ENCODE results near the gene LRP1B. TPM values are rescaled to one million over a fixed set of nuclear protein-coding genes. Genes with fewer than 3 reads are reported as not detected.

LRP1B gene
- total and polyA plus RNA-seq, 2 donors (not counting 1 experiment from before 2014, with no cell fraction given), result not detected

DNA sequence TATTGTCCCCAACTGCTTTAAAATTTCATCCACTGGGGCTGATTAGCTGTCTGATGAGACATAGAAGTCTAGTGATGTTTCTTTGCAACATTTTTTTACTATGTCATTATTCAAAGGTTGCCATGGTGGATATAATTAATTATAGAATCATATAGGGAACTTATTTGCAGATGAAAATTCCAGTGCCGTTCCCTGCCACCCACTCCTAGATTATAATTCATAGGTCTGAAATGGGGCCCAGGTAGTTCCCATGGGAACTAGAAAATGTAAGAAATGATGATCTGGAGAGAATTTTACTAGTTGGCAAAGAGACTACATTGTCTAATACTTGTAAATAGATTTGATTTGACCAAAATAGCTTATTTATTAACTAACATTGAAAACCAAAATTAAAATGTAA is 1854.2 kb downstream of the LRP1B start:
- no peaks in the 10 kb centered on the region for H4K20me1 ChIP-seq (ENCODE audit: control insufficient read depth, insufficient read depth, low read length, poor library complexity, severe bottlenecking)
- H3K9ac ChIP-seq (ENCODE audit: low read length), result no peak overlapping the region
- intact Hi-C loops (cut with micrococcal nuclease), result no loop called here
- no peak overlapping the region for H2AFZ ChIP-seq (ENCODE audit: insufficient read depth, low read depth, low read length, poor library complexity, severe bottlenecking)
- H3K27ac ChIP-seq (ENCODE audit: low read length in 2 of 2), result no peak overlapping the region
- no peak for DNase-seq
- Mint-ChIP-seq H3K27ac (no peak overlapping the region), H3K4me1 (no peaks in the 10 kb centered on the region), H3K9me3 (ENCODE audit: insufficient read depth) (peaks cover 7% of the 10 kb centered on the region), H3K27me3 (no peaks in the 10 kb centered on the region), H3K4me3 (no peak overlapping the region)
- no peaks in the 10 kb centered on the region for H3K9me3 ChIP-seq (ENCODE audit: control extremely low read depth in 1 of 3, control insufficient read depth in 2 of 3, insufficient read depth in 1 of 3, low read length in 2 of 3)
- WGBS (ENCODE audit: insufficient coverage), result no CpG with 5 or more reads among the region's 1 CpG
- TF ChIP-seq EZH2 (IDR thresholded peaks at IDR 0.05; ENCODE audit: borderline replicate concordance, insufficient read depth, low read depth, low read length, poor library complexity, severe bottlenecking), result no peak
- TF ChIP-seq, protein P1, sequence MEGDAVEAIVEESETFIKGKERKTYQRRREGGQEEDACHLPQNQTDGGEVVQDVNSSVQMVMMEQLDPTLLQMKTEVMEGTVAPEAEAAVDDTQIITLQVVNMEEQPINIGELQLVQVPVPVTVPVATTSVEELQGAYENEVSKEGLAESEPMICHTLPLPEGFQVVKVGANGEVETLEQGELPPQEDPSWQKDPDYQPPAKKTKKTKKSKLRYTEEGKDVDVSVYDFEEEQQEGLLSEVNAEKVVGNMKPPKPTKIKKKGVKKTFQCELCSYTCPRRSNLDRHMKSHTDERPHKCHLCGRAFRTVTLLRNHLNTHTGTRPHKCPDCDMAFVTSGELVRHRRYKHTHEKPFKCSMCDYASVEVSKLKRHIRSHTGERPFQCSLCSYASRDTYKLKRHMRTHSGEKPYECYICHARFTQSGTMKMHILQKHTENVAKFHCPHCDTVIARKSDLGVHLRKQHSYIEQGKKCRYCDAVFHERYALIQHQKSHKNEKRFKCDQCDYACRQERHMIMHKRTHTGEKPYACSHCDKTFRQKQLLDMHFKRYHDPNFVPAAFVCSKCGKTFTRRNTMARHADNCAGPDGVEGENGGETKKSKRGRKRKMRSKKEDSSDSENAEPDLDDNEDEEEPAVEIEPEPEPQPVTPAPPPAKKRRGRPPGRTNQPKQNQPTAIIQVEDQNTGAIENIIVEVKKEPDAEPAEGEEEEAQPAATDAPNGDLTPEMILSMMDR (IDR thresholded peaks at IDR 0.05), result no peak
- no peak for ATAC-seq (ENCODE audit: low read depth)
- no peak overlapping the region for H3K4me2 ChIP-seq (replicated peaks; ENCODE audit: low read depth, low read length, poor library complexity, severe bottlenecking)
- H3K27me3 ChIP-seq (replicated peaks in 1 of 4; ENCODE audit: control extremely low read depth in 1 of 4, control insufficient read depth in 3 of 4, insufficient read depth in 4 of 4, low read length in 3 of 4), result no peaks in the 10 kb centered on the region
- H3K4me1 ChIP-seq (ENCODE audit: control insufficient read depth in 2 of 2, insufficient read depth in 2 of 2, low read length in 2 of 2), result no peaks in the 10 kb centered on the region
- no peaks in the 10 kb centered on the region for H3K79me2 ChIP-seq (ENCODE audit: control insufficient read depth, insufficient read depth, low read length)
- CTCF ChIA-PET, result no interaction called here
- H3K4me3 ChIP-seq (ENCODE audit: control extremely low read depth in 1 of 5, extremely low read depth in 1 of 5, insufficient read depth in 1 of 5, low read depth in 2 of 5, low read length in 4 of 5), result no peak overlapping the region
- no peaks in the 10 kb centered on the region for H3K36me3 ChIP-seq (replicated peaks in 1 of 2; ENCODE audit: control extremely low read depth in 1 of 2, control insufficient read depth in 1 of 2, extremely low read depth in 1 of 2, insufficient read depth in 2 of 2, low read length in 1 of 2)
- POLR2A ChIA-PET, result no interaction called here

DNA sequence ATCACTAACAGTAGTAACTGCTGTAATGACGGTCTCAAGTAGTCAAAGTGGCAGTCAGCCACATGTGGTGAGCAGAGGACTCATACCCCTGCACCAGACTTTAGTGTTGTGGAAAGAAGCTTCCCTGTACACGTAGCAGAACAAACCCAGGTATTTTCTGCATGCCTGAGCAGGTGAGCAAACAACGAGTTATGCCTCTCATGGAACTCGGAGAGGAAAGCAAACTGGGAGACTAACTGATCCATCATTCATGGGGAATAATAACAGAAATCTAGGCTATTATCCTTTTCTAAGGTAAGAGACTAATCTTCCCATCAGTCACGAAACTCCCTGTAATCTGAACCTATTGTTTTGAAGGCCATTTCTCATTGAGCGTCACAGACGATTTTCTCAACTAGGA is 1855.4 kb downstream of the LRP1B start:
- no peak overlapping the region for H3K4me3 Mint-ChIP-seq
- Histone ChIP-seq H3K36me3 (replicated peaks in 1 of 2; ENCODE audit: control extremely low read depth in 1 of 2, control insufficient read depth in 1 of 2, extremely low read depth in 1 of 2, insufficient read depth in 2 of 2, low read length in 1 of 2) (no peaks in the 10 kb centered on the region), H3K27ac (ENCODE audit: low read length in 2 of 2) (no peak overlapping the region), H3K27me3 (replicated peaks in 1 of 4; ENCODE audit: control extremely low read depth in 1 of 4, control insufficient read depth in 3 of 4, insufficient read depth in 4 of 4, low read length in 3 of 4) (no peaks in the 10 kb centered on the region), H3K9ac (ENCODE audit: low read length) (no peak overlapping the region), H3K4me2 (replicated peaks; ENCODE audit: low read depth, low read length, poor library complexity, severe bottlenecking) (no peak overlapping the region), H3K9me3 (ENCODE audit: control extremely low read depth in 1 of 3, control insufficient read depth in 2 of 3, insufficient read depth in 1 of 3, low read length in 2 of 3) (no peaks in the 10 kb centered on the region), H3K4me1 (ENCODE audit: control insufficient read depth in 2 of 2, insufficient read depth in 2 of 2, low read length in 2 of 2) (no peaks in the 10 kb centered on the region), H3K4me3 (ENCODE audit: control extremely low read depth in 1 of 5, extremely low read depth in 1 of 5, insufficient read depth in 1 of 5, low read depth in 2 of 5, low read length in 4 of 5) (no peak overlapping the region), H3K79me2 (ENCODE audit: control insufficient read depth, insufficient read depth, low read length) (no peaks in the 10 kb centered on the region), H2AFZ (ENCODE audit: insufficient read depth, low read depth, low read length, poor library complexity, severe bottlenecking) (no peak overlapping the region), H4K20me1 (ENCODE audit: control insufficient read depth, insufficient read depth, low read length, poor library complexity, severe bottlenecking) (no peaks in the 10 kb centered on the region)
- 87% methylated on average over 4 of the region's 7 CpGs for WGBS (ENCODE audit: insufficient coverage)
- intact Hi-C loops (cut with micrococcal nuclease), result no loop called here
- ChIA-PET CTCF (no interaction called here), POLR2A (no interaction called here)
- no peaks in the 10 kb centered on the region for H3K27me3 Mint-ChIP-seq
- TF ChIP-seq EZH2 (IDR thresholded peaks at IDR 0.05; ENCODE audit: borderline replicate concordance, insufficient read depth, low read depth, low read length, poor library complexity, severe bottlenecking), result no peak
- TF ChIP-seq, protein P1 (IDR thresholded peaks at IDR 0.05), result no peak
- ATAC-seq (ENCODE audit: low read depth) (no peak), DNase-seq (no peak)
- H3K4me1 Mint-ChIP-seq, result no peaks in the 10 kb centered on the region
- H3K9me3 Mint-ChIP-seq (ENCODE audit: insufficient read depth), result peaks cover 5% of the 10 kb centered on the region
- no peak overlapping the region for H3K27ac Mint-ChIP-seq
